HCT116 (cell line): ENCODE results near the gene TNFRSF1A.

Source experiments
- CBX3 ChIP-seq: IDR thresholded peaks from 2 replicates; pipeline ENCODE4 v1.6.1; 2012; ENCODE audit warnings: low read depth
- TF ChIP-seq, protein P1 (sequence below), 3 experiments: fragments of 200-600 bp in 1 of 3; sonication (generic) in 1 of 3; IDR thresholded peaks in 2 of 3; conservative IDR thresholded peaks in 1 of 3; 2 replicates each; pipeline ENCODE4 v1.5.1; 2012 to 2017; ENCODE audit warnings: low read depth in 2 of 3, low read length in 2 of 3, antibody characterized with exemption in 1 of 3, borderline replicate concordance in 1 of 3, control low read depth in 1 of 3, mild to moderate bottlenecking in 1 of 3, mixed read lengths in 1 of 3, mixed run types in 1 of 3, moderate library complexity in 1 of 3; ENCODE audit not compliant: insufficient read depth in 1 of 3
- TF ChIP-seq, protein P2 (sequence below): IDR thresholded peaks from 2 replicates; pipeline ENCODE4 v1.6.1; 2012; ENCODE audit warnings: low read depth
- TF ChIP-seq, protein P3 (sequence below): IDR thresholded peaks from 2 replicates; pipeline ENCODE4 v1.6.1; 2012

DNA sequence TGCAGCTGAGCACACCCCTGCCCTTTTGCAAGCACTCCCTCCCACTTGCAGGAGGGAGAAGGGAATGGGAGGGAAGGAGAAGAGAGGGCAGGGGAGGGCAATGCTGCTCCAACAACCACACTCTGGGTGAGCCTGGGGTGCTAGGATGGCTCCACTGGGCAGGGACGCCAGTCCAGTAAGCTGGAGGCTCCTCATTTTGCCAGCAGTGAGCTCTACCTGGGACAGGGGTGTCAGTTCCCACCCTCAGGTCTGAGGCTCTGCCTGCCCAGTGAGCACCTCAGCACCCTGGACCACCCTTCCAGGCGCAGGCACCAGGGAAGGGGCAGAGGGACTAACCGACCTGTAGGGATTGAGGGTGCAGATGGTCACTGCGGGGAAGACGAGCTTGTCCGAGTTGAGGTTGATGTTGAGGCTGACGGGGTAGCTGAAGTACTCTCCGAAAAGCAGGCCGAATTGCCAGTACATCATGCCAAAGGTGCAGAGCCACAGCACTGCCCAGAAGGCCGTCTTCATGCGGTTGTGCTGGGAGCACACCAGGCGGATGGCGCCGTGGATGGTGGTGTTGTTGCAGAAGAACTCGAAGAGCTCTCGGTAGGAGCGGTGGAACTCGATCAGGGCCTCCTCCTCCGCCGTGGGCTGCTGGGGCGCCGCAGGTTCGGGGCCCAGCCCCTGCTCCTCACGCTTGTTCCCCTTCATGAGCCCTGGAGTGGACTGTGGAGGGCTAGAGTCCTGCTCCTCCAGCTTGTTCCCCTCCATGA is 32.3 kb upstream of the TNFRSF1A start:
- TF ChIP-seq, protein P1, sequence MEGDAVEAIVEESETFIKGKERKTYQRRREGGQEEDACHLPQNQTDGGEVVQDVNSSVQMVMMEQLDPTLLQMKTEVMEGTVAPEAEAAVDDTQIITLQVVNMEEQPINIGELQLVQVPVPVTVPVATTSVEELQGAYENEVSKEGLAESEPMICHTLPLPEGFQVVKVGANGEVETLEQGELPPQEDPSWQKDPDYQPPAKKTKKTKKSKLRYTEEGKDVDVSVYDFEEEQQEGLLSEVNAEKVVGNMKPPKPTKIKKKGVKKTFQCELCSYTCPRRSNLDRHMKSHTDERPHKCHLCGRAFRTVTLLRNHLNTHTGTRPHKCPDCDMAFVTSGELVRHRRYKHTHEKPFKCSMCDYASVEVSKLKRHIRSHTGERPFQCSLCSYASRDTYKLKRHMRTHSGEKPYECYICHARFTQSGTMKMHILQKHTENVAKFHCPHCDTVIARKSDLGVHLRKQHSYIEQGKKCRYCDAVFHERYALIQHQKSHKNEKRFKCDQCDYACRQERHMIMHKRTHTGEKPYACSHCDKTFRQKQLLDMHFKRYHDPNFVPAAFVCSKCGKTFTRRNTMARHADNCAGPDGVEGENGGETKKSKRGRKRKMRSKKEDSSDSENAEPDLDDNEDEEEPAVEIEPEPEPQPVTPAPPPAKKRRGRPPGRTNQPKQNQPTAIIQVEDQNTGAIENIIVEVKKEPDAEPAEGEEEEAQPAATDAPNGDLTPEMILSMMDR (IDR thresholded peaks at IDR 0.05 in 2 of 3, conservative IDR thresholded peaks at IDR 0.05 in 1 of 3; ENCODE audit: borderline replicate concordance in 1 of 3, insufficient read depth in 1 of 3, low read depth in 2 of 3, low read length in 2 of 3) = no peak
- TF ChIP-seq, protein P2, sequence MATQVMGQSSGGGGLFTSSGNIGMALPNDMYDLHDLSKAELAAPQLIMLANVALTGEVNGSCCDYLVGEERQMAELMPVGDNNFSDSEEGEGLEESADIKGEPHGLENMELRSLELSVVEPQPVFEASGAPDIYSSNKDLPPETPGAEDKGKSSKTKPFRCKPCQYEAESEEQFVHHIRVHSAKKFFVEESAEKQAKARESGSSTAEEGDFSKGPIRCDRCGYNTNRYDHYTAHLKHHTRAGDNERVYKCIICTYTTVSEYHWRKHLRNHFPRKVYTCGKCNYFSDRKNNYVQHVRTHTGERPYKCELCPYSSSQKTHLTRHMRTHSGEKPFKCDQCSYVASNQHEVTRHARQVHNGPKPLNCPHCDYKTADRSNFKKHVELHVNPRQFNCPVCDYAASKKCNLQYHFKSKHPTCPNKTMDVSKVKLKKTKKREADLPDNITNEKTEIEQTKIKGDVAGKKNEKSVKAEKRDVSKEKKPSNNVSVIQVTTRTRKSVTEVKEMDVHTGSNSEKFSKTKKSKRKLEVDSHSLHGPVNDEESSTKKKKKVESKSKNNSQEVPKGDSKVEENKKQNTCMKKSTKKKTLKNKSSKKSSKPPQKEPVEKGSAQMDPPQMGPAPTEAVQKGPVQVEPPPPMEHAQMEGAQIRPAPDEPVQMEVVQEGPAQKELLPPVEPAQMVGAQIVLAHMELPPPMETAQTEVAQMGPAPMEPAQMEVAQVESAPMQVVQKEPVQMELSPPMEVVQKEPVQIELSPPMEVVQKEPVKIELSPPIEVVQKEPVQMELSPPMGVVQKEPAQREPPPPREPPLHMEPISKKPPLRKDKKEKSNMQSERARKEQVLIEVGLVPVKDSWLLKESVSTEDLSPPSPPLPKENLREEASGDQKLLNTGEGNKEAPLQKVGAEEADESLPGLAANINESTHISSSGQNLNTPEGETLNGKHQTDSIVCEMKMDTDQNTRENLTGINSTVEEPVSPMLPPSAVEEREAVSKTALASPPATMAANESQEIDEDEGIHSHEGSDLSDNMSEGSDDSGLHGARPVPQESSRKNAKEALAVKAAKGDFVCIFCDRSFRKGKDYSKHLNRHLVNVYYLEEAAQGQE = no peak
- TF ChIP-seq CBX3 = no peak
- TF ChIP-seq, protein P3, sequence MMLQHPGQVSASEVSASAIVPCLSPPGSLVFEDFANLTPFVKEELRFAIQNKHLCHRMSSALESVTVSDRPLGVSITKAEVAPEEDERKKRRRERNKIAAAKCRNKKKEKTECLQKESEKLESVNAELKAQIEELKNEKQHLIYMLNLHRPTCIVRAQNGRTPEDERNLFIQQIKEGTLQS = no peak
